Adrenal gland (tissue), 5 donors: ENCODE measurements around the gene GPR149.

Experiments used
- POLR2A ChIP-seq, 2 donors: fragments of 450-650 bp; IDR thresholded peaks; one replicate each; pipeline ENCODE4 v1.6.1; 2017; ENCODE audit warnings: antibody characterized with exemption in 2 of 2, mild to moderate bottlenecking in 2 of 2, moderate library complexity in 1 of 2
- TF ChIP-seq, protein P1 (sequence below), 6 experiments: fragments of 450-650 bp in 4 of 6; fragments of 200-600 bp in 2 of 6; sonication (generic) in 1 of 6; IDR thresholded peaks; 1 replicate in 5 of 6; 2 replicates in 1 of 6; pipeline versions ENCODE4 v1.5.1 to v1.8.0; 2016 to 2021; ENCODE audit warnings: antibody characterized with exemption in 6 of 6, mild to moderate bottlenecking in 2 of 6, moderate library complexity in 1 of 6
- donor health status: DM: no; HTN: no; CAD: no.

DNA sequence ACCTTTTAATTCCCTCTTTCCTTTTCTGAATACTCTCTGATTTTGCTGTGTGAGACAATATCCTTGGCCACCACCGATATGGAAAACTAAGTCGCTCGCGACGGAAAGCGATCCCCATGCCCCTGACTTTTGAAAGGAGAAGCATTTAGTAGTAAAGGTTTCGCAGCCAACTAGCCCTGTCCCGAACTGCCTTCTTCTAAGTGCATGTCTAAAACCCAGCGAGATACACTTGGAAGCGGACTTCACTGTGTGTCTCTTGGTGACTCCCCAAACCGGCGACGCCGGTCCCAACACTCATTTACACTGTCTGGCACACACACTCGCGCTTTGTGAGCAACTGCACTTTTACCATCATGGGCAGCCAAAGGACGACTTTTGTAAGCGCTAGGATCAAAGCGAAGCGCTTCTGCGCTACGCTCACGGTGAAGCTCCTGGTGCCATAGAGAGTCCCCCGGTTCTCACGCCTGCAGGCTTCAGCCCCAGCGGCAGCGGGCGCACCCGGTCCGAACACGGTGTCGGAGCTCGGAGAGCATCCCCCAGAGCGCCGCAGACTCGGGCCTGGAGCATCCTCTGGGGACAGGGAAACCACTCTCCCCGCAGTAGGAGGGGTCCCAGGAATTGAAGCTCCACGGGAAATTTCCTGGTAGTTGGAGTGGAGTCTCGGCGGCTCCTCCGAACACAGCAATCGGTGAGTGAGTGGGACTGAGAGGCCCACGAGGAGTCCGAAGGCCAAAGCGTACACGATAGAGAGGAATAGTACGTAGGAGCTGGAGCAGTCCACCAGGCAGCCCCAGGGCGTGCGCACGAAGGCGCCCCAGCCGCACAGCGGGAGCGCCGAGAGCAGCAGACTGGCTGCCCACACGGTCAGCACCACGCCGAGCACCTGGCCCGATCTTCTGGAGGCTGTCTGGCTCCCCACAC lies 1.4 kb downstream of the GPR149 start:
- TF ChIP-seq, protein P1, sequence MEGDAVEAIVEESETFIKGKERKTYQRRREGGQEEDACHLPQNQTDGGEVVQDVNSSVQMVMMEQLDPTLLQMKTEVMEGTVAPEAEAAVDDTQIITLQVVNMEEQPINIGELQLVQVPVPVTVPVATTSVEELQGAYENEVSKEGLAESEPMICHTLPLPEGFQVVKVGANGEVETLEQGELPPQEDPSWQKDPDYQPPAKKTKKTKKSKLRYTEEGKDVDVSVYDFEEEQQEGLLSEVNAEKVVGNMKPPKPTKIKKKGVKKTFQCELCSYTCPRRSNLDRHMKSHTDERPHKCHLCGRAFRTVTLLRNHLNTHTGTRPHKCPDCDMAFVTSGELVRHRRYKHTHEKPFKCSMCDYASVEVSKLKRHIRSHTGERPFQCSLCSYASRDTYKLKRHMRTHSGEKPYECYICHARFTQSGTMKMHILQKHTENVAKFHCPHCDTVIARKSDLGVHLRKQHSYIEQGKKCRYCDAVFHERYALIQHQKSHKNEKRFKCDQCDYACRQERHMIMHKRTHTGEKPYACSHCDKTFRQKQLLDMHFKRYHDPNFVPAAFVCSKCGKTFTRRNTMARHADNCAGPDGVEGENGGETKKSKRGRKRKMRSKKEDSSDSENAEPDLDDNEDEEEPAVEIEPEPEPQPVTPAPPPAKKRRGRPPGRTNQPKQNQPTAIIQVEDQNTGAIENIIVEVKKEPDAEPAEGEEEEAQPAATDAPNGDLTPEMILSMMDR (IDR thresholded peaks at IDR 0.05): no peak
- TF ChIP-seq POLR2A (IDR thresholded peaks at IDR 0.05): no peak
